Activated gamma-delta T cell (primary cell): Measurements from ENCODE around the gene OR10P1.
"Not testable (repeated sequence)": the region's sequence is repeated elsewhere in the genome, so short reads cannot be mapped to it uniquely, and the experiment has no call there.

Experiments
- DNase-seq: peaks from one replicate; lab custom pipeline; 2025; lab: John Stamatoyannopoulos, UW
- total RNA-seq, 2 donors: gene quantifications; one replicate each; lab custom pipeline; 2026; lab: John Stamatoyannopoulos, UW

OR10P1 gene, protein sequence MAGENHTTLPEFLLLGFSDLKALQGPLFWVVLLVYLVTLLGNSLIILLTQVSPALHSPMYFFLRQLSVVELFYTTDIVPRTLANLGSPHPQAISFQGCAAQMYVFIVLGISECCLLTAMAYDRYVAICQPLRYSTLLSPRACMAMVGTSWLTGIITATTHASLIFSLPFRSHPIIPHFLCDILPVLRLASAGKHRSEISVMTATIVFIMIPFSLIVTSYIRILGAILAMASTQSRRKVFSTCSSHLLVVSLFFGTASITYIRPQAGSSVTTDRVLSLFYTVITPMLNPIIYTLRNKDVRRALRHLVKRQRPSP
- 0 reads per million in 2 donors for total RNA-seq

GRCh38 chr12:55636853-55637252 is at the start of gene OR10P1:
TSS of gene OR10P1 (plus strand) at chr12:55636892. CDS start at chr12:55636892, 0 bp downstream.
- DNase-seq = no peak

- not testable (repeated sequence) for DNase-seq
Observed at GRCh38 chr12:55590152-55590551, 46.5 kb upstream of the OR10P1 start.

DNA sequence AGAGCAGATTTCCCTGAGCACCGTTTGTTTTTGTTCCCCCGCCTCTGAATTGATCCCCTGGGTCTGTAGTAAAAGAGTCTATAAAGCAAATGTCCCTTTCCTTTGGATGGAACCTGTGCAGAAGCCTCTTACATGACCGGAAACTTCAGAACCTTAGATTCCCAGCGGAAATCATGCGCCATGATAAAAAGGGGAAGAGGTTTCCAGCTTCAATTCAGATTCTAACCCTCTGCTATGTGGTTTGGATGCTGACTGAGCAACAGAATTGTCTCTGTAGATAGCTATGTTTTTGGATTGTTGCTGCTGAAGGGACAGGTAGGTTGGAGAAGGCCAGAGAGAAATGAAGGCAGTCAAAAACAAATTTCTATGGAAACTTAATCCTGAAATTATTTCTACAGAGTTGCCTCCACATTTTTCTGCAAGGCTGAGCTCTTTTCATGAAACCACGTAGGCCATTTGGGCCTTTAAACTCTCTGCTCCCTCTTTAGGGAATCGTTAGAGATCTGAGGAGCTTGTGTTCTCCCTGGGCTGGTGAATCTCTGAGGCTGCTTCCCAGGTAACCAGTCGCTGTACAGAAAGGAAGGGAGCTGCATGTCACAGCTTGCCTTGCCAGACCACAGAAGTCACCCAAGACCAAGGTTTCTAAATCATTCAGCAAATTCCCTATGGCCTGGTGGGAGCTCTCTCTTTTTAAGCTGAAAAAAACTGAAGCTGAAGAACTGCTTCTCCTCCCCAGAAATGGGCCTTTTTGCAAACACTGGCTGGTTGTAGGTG is 28.7 kb upstream of the OR10P1 start:
- DNase-seq = no peak

DNA sequence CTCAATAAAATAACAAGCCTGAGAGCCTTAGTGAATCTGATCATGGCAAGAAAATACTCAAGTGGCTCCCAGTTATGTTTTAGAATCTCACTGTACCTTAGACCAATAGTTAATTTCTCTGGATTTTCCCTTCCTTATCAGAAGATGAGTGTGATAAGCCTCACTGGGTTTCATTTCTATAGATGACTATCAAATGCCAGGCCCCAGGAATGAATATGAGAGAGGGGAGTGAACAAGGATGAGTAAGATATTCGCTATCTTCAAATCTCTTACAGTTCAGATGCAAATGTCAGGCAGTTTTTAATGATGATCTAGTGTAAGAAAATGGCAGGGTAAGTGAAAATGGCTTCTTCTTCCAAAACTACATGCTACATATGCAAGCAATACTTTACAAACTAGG is 26.1 kb upstream of the OR10P1 start:
- DNase-seq = no peak

DNA sequence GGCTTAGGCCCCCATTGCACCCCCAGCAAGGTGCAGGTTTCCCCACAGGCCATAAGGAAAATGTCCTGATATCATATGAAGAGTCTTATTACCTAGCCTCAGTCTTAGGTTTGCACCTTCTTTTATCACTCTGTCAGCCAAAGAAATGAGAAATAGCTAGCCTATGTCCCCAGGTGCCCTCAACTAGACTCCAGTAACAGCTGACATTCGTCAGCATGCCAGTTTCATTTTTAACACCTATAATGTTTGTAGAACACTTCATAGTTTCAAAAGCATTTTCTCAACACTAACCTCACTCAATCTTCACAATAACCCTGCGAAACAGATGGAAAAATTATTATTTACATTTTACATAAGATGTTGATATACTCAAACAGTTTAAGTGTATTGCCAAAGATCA is 24.0 kb upstream of the OR10P1 start:
- no peak for DNase-seq

GRCh38 chr12:55614764-55615163 is 21.9 kb upstream of the OR10P1 start:
- DNase-seq = no peak

DNA sequence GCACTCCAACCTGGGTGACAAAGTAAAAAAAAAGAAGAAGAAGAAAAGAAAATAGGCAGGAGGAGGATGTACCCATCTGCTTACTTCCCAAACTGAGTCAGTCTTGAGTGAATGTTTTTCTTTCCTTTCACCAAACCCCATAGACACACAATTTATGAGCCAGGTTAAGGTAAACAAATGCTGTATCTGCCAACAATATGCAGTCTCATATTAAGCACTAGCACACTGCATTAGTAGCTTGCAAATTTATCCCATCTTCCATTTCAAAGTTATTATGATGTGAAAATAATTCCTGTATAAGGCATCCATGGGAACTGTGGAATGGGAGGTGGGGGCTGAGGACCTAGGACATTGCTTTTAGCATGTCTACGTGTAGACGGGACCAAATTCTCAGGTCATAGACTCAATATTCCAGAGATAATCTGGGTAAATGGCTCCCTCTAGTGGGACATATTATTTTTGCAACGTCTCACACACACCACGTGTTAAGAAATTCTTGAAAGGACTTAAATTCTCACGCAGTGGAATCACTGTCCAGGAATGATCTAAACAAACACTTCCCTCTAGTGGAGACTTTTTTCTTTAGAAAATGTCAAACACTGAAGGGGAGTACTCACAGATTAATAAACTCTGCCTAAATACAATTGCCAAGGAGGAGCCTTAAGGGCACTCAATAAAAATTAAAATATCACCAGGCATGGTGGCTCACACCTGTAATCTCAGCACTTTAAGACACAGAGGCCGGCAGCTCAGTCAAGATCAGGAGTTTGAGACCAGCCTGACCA is 17.1 kb upstream of the OR10P1 start:
- DNase-seq = no peak

DNA sequence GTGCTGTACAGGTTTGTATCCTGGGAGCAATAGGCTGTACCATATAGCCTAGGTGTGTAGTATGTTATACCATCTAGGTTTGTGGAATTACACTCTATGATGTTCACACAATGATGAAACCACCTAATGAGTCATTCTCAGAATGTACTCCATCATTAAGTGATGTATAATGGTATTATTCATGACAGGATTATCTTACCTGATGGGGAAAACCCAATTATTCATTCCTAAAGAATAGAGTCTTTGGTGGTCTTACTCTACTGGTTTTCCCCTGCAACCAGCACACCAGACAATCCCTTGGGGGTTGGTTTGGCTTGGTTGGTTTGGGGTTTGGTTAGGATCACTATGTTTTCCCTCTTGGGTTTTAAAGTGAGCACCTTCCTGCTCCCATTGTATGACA is 12.6 kb upstream of the OR10P1 start:
- DNase-seq = no peak

DNA sequence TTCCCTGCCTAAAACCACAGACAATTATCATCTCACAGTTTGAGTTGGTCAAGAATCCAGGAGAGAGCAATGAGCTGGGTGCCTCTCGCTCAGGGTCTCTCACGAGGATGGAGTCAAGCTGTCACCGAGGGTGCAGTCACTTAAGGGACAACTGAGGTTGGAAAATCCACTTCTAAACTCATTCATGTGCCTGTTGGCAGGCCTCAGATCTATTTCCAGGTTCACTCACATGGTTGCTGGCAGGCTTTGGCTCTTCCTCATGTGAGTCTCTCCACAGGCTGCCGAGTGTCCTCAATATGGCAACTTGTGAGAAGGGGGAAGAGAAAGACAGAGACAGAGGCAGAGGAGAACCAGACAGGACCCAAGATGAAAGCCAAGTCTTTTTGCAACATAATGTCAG is 10.5 kb upstream of the OR10P1 start:
- no peak for DNase-seq

- DNase-seq = no peak
Observed at GRCh38 chr12:55629058-55629841, 7.4 kb upstream of the OR10P1 start.

DNA sequence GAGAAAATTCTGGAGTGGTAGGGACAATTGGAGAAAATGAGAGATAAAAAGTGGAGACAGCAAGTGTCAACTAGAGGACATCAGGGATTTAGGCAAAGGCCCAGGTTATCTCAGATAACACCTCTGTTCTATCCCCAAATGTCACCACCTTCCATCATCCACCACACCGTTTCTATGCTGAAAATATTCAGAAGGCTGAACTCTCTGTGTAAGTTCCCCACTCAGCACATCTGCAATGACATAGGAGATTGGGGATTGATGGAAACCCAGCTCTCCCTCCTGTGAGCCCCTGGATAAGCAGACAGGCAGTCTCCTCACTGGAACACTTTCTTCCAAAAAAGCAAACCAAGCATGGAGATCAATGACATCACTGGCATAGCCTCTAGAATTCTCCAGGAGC is 5.6 kb upstream of the OR10P1 start:
- no peak for DNase-seq

GRCh38 chr12:55631733-55632132 is 5.0 kb upstream of the OR10P1 start:
- no peak for DNase-seq

GRCh38 chr12:55633151-55633550 is 3.5 kb upstream of the OR10P1 start:
- DNase-seq = no peak

- no peak for DNase-seq
Observed at GRCh38 chr12:55636116-55636655, 506 bp upstream of the OR10P1 start.

DNA sequence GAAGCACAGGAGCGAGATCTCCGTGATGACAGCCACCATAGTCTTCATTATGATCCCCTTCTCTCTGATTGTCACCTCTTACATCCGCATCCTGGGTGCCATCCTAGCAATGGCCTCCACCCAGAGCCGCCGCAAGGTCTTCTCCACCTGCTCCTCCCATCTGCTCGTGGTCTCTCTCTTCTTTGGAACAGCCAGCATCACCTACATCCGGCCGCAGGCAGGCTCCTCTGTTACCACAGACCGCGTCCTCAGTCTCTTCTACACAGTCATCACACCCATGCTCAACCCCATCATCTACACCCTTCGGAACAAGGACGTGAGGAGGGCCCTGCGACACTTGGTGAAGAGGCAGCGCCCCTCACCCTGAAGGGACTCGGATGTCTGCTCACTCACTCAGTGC is 775 bp downstream of the OR10P1 start:
- DNase-seq = no peak

DNA sequence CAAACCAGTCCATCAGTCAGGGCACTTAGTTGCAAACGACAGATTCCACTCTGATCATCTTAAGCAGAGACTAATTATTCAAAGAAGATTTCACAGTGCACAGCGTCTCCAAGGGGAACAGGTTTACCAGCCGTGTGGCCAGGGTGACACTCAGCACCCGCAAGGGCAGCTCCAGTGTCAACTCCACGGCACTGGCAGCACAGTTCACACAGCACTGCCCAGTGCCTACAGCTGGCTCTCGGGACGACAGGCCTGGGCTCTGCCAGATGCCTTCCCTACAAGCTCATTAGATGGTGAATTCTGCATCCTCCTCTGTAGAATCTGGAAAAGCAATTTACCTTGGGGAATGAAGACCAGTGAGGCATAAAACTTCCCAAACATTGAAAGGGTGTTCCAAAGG is 4.9 kb downstream of the OR10P1 start:
- no peak for DNase-seq

DNA sequence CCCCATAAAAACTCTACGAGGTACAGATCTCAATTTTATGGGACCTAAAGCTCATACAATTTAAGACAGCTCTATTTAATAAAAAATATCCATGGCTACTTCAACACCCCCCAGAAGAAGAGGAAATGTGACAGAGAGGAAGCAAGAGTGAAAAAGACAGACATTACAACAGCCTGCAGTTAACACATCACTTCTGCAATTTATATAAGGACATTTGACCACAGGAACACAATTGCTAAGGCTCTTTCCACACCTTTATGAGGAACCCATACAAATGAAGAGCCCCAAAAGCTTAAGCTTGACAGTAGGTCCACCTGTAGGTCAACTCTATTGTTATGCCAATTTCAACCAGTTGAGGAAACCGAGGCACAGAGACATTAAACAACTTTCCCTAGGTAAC is 5.6 kb downstream of the OR10P1 start:
- no peak for DNase-seq

- DNase-seq = no peak
Observed at GRCh38 chr12:55642669-55643068, 6.0 kb downstream of the OR10P1 start.

- no peak for DNase-seq
Observed at GRCh38 chr12:55644591-55644990, 7.9 kb downstream of the OR10P1 start.

DNA sequence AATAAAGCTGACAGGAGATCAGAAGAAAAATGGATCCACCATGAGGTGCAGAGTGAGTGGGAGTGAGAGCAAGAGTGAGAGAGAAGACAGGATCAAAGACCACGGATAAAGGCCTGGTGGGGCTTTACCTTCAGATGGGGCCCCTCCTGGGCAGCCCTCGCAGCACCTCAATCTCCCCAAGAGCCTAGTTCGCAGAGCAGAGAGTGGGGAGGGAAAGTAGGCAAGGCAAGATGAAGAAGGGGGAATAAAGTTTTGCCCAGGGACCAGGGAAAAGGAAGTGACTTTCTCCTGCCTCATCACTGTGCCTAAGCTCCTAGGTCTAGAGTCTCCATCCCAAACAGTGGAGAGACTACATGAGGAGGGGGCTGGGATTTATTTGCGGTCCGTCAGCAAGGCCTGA is 10.3 kb downstream of the OR10P1 start:
- no peak for DNase-seq

GRCh38 chr12:55650620-55651298 is 14.1 kb downstream of the OR10P1 start:
- not testable (repeated sequence) for DNase-seq
